ENCODE results near the gene ANAPC1.
"Not testable (repeated sequence)": the region's sequence is repeated elsewhere in the genome, so short reads cannot be mapped to it uniquely, and the experiment has no call there.

The ANAPC1 gene

DNA sequence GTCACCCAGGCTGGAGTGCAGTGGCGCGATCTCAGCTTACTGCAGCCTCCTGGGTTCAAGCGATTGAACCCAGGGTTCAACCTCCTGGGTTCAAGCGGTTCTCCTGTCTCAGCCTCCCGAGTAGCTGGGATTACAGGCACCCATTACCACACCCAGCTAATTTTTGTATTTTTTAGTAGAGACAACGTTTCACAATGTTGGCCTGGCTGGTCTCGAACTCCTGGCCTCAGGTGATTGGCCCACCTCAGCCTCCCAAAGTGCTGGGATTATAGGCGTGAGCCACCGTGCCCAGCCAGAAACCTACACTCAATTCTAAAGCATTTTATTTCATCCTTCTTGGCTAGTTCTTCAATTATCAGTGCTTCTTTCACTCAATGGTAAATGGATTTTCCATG is 21.5 kb upstream of the ANAPC1 start:
- DNase-seq (ENCODE audit: low read depth): not testable (repeated sequence)

DNA sequence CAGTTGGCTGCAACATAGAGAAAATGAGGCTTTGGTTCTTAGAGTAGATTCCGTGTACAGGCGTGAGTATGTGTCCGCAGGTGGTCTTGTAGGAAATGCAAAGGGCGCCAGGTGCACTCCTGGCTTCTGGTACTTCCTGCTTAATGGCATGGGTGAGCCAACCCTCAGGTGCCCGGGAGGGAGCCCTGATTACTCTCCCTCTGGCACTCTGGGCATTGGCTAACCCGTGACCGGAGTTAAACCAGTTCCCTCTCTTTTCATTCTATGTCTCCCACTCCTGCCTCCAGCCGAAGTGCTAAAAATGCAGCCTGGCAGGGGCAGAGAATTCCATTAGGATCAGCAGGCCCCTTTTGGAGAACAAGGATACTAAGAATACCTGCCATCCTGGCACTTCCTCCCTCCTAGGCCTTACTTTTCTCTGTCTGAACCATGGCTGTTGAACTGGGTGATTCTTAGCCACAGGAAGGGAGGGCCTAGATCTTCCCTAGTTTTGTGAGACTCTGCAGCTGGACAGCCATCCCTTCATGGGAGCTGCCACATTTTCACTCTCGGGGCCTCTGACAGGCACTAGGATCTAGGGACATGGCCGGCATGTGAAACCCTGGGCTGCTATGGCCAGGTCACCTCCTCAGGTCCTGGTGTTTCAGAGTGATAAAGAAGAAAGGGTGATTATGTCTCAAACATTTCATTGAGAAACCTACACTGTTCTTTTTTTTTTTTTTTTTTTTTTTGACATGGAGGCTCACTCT is 20.9 kb upstream of the ANAPC1 start:
- DNase-seq (ENCODE audit: low read depth): no peak

- DNase-seq (ENCODE audit: low read depth): no peak
Observed at GRCh38 chr2:111903930-111904439, 20.0 kb upstream of the ANAPC1 start.

GRCh38 chr2:111903516-111903915 is 19.5 kb upstream of the ANAPC1 start:
- no peak for DNase-seq (ENCODE audit: low read depth)

- DNase-seq (ENCODE audit: low read depth): no peak
Observed at GRCh38 chr2:111900859-111901258, 16.9 kb upstream of the ANAPC1 start.

DNA sequence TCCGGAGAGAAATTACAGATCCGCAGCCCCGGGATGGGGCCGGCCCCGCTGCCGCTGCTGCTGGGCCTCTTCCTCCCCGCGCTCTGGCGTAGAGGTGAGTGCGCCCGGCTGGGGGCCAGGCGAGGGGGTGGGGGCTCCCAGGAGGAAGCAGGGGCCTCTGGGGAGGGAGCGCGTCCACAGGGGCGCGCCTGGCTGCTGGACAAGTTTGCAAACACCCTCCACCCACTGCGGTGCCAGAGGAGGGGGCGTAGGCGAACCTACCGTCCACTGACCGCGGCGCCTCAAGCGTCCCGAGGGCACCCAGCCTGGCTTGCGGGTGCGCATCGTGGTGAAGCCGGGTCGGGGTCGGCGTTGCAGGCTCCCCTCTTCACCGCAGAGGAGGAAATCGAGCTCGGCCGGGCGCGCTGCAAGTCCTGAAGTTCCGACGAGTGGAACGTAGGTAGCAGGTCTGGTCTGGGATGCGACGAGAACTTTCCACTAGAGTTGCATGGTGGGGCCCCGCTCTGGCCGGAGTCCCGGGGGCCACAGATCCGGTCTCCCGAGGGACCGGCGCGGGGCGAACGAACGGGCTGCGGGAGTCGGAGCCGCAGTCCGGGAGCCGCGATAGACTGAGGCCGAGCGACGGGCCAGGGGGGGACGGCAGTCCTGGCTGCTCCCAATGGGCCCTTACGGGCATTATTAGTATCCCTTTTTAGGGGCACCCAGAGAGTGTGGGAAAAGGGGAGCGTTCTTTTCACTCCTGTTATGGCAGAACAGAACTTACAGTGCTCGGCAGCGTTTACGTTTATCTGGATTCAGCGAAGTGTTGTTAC is 14.9 kb upstream of the ANAPC1 start:
- DNase-seq (ENCODE audit: low read depth): no peak

GRCh38 chr2:111897924-111898702 is 14.1 kb upstream of the ANAPC1 start, which contains the start of gene MERTK:
MERTK (plus strand) TSS chr2:111898607; CDS start chr2:111898736, 129 bp downstream.
- DNase-seq (ENCODE audit: low read depth): peak; percentile 37

DNA sequence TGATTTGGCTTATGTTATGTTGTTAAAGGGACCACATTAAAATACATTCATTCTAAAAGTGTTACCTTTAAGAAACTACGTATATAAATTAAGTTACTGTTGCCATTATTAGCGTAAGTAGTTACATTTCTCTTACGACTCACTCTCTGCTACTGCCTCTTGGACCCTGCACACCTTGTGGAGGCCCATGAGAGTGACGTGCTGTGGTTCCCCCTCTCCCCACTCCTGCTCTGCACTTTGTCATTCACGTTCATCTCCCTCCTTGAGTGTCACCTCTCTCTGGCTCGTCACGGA is 13.6 kb upstream of the ANAPC1 start:
- no peak for DNase-seq (ENCODE audit: low read depth)

- DNase-seq (ENCODE audit: low read depth): no peak
Observed at GRCh38 chr2:111896576-111896975, 12.6 kb upstream of the ANAPC1 start.

DNA sequence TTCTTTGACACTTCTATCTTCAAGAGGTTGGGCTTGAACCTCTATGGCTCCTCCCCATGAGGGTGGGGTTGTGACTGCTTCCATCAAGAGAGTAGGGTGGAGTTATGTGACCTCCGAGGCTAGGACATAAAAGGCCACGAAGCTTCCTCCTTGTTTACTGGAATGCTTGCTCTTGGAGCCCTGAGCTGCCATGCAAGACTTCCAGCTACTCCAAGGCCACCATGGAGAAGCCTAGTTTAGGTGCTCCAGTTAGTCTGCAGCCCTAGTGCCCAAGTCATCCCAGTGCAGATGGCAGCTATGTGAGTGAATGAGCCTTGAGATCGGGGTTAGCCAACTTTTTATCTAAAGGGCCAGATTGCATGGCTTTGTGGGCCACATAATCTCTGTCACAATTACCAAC is 12.0 kb upstream of the ANAPC1 start:
- no peak for DNase-seq (ENCODE audit: low read depth)

GRCh38 chr2:111884592-111884964 is 585 bp upstream of the ANAPC1 start:
- DNase-seq (ENCODE audit: low read depth): no peak

GRCh38 chr2:111872806-111873205 is 11.2 kb downstream of the ANAPC1 start:
- not testable (repeated sequence) for DNase-seq (ENCODE audit: low read depth)

GRCh38 chr2:111865124-111865523 is 18.9 kb downstream of the ANAPC1 start:
- DNase-seq (ENCODE audit: low read depth): not testable (repeated sequence)

- not testable (repeated sequence) for DNase-seq (ENCODE audit: low read depth)
Observed at GRCh38 chr2:111860005-111860404, 24.0 kb downstream of the ANAPC1 start.

- DNase-seq (ENCODE audit: low read depth): not testable (repeated sequence)
Observed at GRCh38 chr2:111852544-111852943, 31.4 kb downstream of the ANAPC1 start.

GRCh38 chr2:111850646-111851045 is 33.3 kb downstream of the ANAPC1 start:
- DNase-seq (ENCODE audit: low read depth): not testable (repeated sequence)

DNA sequence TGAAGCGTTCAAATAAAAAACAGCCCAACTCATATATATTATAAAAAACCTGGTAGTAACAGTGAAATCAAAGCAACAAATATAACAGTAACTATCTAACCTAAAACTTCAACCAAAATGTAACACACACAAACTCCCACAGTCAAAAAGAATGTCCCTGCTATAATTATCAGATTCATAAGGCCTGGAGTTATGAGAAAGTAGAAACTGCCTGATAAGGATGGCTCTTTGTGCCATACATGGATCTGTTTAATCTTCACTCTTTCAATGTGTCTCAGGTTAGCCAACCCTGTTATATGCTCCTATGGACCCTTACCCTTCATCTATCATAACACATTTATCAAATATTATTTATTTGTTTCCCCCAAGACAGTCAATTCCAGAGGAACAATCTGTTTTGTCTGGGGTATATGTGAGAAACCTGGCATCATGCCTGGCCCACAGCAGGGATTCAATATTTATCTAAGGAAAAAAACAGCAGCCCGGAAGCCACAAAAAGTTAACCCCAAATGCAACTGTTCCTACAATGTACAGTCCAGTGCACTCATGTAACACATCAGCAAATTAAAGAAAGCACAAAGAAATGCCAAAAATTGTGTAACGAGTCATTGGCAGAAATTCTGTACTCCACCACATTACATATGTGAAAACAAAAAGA is 44.2 kb downstream of the ANAPC1 start:
- DNase-seq (ENCODE audit: low read depth): not testable (repeated sequence)

DNA sequence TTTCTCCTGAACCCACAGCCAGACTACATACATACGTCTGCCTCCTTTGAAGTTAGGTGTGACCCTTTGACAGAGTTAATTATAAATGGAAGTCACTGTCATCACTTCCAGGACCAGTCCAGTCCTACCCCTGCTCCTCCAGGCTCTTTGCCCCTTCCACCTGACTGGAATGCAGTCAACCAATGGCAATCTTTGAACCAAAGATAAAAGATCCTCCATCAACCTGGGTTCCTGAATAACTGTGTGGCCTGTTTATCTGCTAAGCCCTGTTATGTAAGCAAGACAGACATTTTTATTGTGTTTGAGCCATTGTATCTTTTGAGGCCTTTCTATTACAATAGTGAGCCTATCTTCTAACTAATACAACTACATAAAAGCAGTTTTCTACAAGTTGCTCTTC is 45.0 kb downstream of the ANAPC1 start:
- DNase-seq (ENCODE audit: low read depth): not testable (repeated sequence)

GRCh38 chr2:111834221-111834620 is 49.8 kb downstream of the ANAPC1 start:
- DNase-seq (ENCODE audit: low read depth): not testable (repeated sequence)

DNA sequence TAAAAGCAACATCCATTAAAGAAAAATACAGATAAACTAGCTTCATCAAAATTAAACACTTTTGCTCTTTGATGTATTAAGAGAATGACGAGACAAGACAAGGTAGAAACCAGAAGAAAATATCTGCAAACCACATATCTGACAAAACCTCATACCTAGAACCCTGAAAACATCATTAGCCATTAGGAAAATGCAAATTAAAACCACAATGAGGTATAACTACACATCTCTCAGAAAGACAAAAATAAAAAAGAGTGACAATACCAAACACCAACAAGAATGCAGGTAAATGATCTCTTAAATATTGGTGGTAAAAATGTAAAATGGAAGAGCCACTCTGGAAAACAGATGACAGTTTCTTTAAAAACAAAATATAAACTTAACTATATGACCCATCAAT is 53.5 kb downstream of the ANAPC1 start:
- DNase-seq (ENCODE audit: low read depth): not testable (repeated sequence)

GRCh38 chr2:111828217-111828766 is 55.7 kb downstream of the ANAPC1 start:
- not testable (repeated sequence) for DNase-seq (ENCODE audit: low read depth)
